Right cardiac atrium (tissue), 5 donors: ENCODE results near the gene NCOR2. TPM values are rescaled to one million over a fixed set of nuclear protein-coding genes. Genes with fewer than 3 reads are reported as not detected.

Experiments
- ATAC-seq, 2 donors: fragments of 200-7000 bp; cut with Tn5 transposase; one replicate each; pipeline versions ENCODE4 v1.8.0 to v1.9.1; 2020; ENCODE audit warnings: moderate library complexity in 2 of 2, mild to moderate bottlenecking in 1 of 2
- DNase-seq, 3 donors: peaks; one replicate each; pipeline ENCODE4 v3.0.0-alpha.2; 2020
- H3K27ac ChIP-seq: one replicate; pipeline ENCODE4 v1.5.1; 2013; ENCODE audit warnings: mild to moderate bottlenecking, low read length, control low read depth, moderate library complexity
- H3K27me3 ChIP-seq: one replicate; pipeline ENCODE4 v1.6.1; 2013; ENCODE audit not compliant: control insufficient read depth, insufficient read depth
- H3K4me1 ChIP-seq: one replicate; pipeline ENCODE4 v1.6.1; 2013; ENCODE audit warnings: low read length; ENCODE audit not compliant: control insufficient read depth, insufficient read depth
- H3K4me3 ChIP-seq: one replicate; pipeline ENCODE4 v1.5.1; 2013; ENCODE audit warnings: low read length, control low read depth
- H3K9me3 ChIP-seq: one replicate; pipeline ENCODE4 v1.6.1; 2013; ENCODE audit warnings: low read length; ENCODE audit not compliant: control insufficient read depth
- WGBS: extraction: QIAGEN DNeasy Blood & Tissue Kit; methylation state at CpG from one replicate; pipeline ENCODE4 v1.1.7; 2013; 5-methylcytosine and 5-hydroxymethylcytosine counted together
- intact Hi-C, 4 donors: fragments of 100-400 bp; cut with DNase I; formaldehyde crosslinking; loops; one replicate each; pipeline versions ENCODE4 v1.11.0 to v1.14.0; 2022 to 2023
- polyA plus RNA-seq: library from polyadenylated mRNA; stranded (reverse); fragments of 200-250 nt; gene quantifications from one replicate; pipeline ENCODE4 v1.2.3, GENCODE V29; 2013
- total RNA-seq, 4 donors: library from RNA; stranded (reverse); fragmentation: NEBNext Ultra II Directional; extraction: Animal tissue kit (Norgen Biotek cat#: 25700); gene quantifications; one replicate each; pipeline ENCODE4 v1.2.1, GENCODE V29; 2021
- donor health status: healthy with polysubstance abuse.
- donor health status: DM: no; HTN: yes; CAD: no.
- donor health status: DM: no; HTN: no; CAD: no.
- donor health status: DM: no; HTN: yes; CAD: no; lungs with severe emphysema.
- donor health status: DM: yes; HTN: yes; CAD: no.

Gene NCOR2
- total and polyA plus RNA-seq, 5 donors: 66.4 to 166 (median 140) TPM

- no peak for DNase-seq
- Histone ChIP-seq H3K27ac (no peak overlapping the region), H3K4me1 (no peaks in the 10 kb centered on the region), H3K4me3 (no peak overlapping the region), H3K27me3 (no peaks in the 10 kb centered on the region), H3K9me3 (no peaks in the 10 kb centered on the region)
- no peak for ATAC-seq
- 84% methylated on average over 10 of the region's 10 CpGs for WGBS
- intact Hi-C loops: no loop called here
These were observed 31.9 kb upstream of the NCOR2 start for GRCh38 chr12:124599074-124599999.

- Histone ChIP-seq H3K4me1 (no peaks in the 10 kb centered on the region), H3K9me3 (no peaks in the 10 kb centered on the region), H3K27ac (no peak overlapping the region), H3K27me3 (no peaks in the 10 kb centered on the region), H3K4me3 (no peak overlapping the region)
- DNase-seq (no peak), ATAC-seq (no peak)
- 93% methylated on average over 2 of the region's 2 CpGs for WGBS
- intact Hi-C loops: no loop called here
These were observed 29.6 kb upstream of the NCOR2 start for GRCh38 chr12:124597041-124597440.

GRCh38 chr12:124595444-124595843 is 28.0 kb upstream of the NCOR2 start:
- WGBS: 77% methylated on average over 4 of the region's 4 CpGs
- no peaks in the 10 kb centered on the region for H3K27me3 ChIP-seq
- no peak overlapping the region for H3K4me3 ChIP-seq
- no peak for ATAC-seq
- intact Hi-C loops: no loop called here
- H3K9me3 ChIP-seq: no peaks in the 10 kb centered on the region
- no peaks in the 10 kb centered on the region for H3K4me1 ChIP-seq
- H3K27ac ChIP-seq: no peak overlapping the region
- DNase-seq: no peak

GRCh38 chr12:124594851-124595250 is 27.4 kb upstream of the NCOR2 start:
- no peak overlapping the region for H3K27ac ChIP-seq
- no peaks in the 10 kb centered on the region for H3K4me1 ChIP-seq
- ATAC-seq (no peak), DNase-seq (no peak)
- no peaks in the 10 kb centered on the region for H3K9me3 ChIP-seq
- no peaks in the 10 kb centered on the region for H3K27me3 ChIP-seq
- intact Hi-C loops: no loop called here
- WGBS: 97% methylated on average over 6 of the region's 6 CpGs
- no peak overlapping the region for H3K4me3 ChIP-seq

- WGBS: 99% methylated on average over 5 of the region's 5 CpGs
- DNase-seq: no peak
- intact Hi-C loops: no loop called here
- no peak overlapping the region for H3K4me3 ChIP-seq
- no peak for ATAC-seq
- H3K9me3 ChIP-seq: no peaks in the 10 kb centered on the region
- H3K27ac ChIP-seq: no peak overlapping the region
- no peaks in the 10 kb centered on the region for H3K27me3 ChIP-seq
- no peaks in the 10 kb centered on the region for H3K4me1 ChIP-seq
These were observed 26.5 kb upstream of the NCOR2 start for GRCh38 chr12:124593851-124594401.

- Histone ChIP-seq H3K4me1 (no peaks in the 10 kb centered on the region), H3K4me3 (no peak overlapping the region), H3K9me3 (no peaks in the 10 kb centered on the region), H3K27me3 (no peaks in the 10 kb centered on the region), H3K27ac (no peak overlapping the region)
- ATAC-seq: peak in 1 of 2 donors; percentile 20
- 82% methylated on average over 14 of the region's 14 CpGs for WGBS
- intact Hi-C loops: no loop called here
- DNase-seq: no peak
These were observed 25.8 kb upstream of the NCOR2 start for GRCh38 chr12:124593176-124593575.

- no peaks in the 10 kb centered on the region for H3K27me3 ChIP-seq
- DNase-seq: peak in 2 of 3 donors; percentile 47 to 58
- no peaks in the 10 kb centered on the region for H3K9me3 ChIP-seq
- peak; percentile 10 to 19 for ATAC-seq
- no peaks in the 10 kb centered on the region for H3K4me1 ChIP-seq
- no peak overlapping the region for H3K4me3 ChIP-seq
- intact Hi-C loops: no loop called here
- WGBS: 68% methylated on average over 21 of the region's 21 CpGs
- H3K27ac ChIP-seq: no peak overlapping the region
These were observed 25.2 kb upstream of the NCOR2 start for GRCh38 chr12:124592481-124593160.

- Histone ChIP-seq H3K27me3 (no peaks in the 10 kb centered on the region), H3K4me1 (no peaks in the 10 kb centered on the region), H3K9me3 (no peaks in the 10 kb centered on the region), H3K4me3 (no peak overlapping the region), H3K27ac (no peak overlapping the region)
- ATAC-seq (peak in 1 of 2 donors; percentile 10), DNase-seq (peak in 1 of 3 donors; percentile 45)
- 70% methylated on average over 6 of the region's 6 CpGs for WGBS
- intact Hi-C loops: no loop called here
These were observed 24.6 kb upstream of the NCOR2 start for GRCh38 chr12:124592050-124592449.

- ATAC-seq: no peak
- Histone ChIP-seq H3K27me3 (no peaks in the 10 kb centered on the region), H3K27ac (no peak overlapping the region), H3K9me3 (no peaks in the 10 kb centered on the region), H3K4me3 (no peak overlapping the region), H3K4me1 (no peaks in the 10 kb centered on the region)
- 90% methylated on average over 6 of the region's 6 CpGs for WGBS
- intact Hi-C loops: no loop called here
- no peak for DNase-seq
These were observed 23.0 kb upstream of the NCOR2 start for GRCh38 chr12:124590447-124590846.

- intact Hi-C loops: loop anchor here in 1 of 4 donors (5.0 kb wide), 1 partner anchor 88 kb away; no protein-coding TSS in a partner anchor
- Histone ChIP-seq H3K27ac (no peak overlapping the region), H3K9me3 (no peaks in the 10 kb centered on the region), H3K27me3 (no peaks in the 10 kb centered on the region), H3K4me3 (no peak overlapping the region), H3K4me1 (no peaks in the 10 kb centered on the region)
- DNase-seq (peak; percentile 60 to 72 (median 60)), ATAC-seq (peak; percentile 75 to 88)
- 30% methylated on average over 9 of the region's 9 CpGs for WGBS
These were observed 21.4 kb upstream of the NCOR2 start for GRCh38 chr12:124588751-124589267.
